Nucleus accumbens (tissue), 56 donors: Measurements from ENCODE around the gene ZNF587B.
"Not testable (repeated sequence)": the region's sequence is repeated elsewhere in the genome, so short reads cannot be mapped to it uniquely, and the experiment has no call there.

Experiments
- DNase-seq, 56 donors: peaks; one replicate each; lab custom pipeline; 2025; lab: John Stamatoyannopoulos, UW

ZNF587B gene

DNA sequence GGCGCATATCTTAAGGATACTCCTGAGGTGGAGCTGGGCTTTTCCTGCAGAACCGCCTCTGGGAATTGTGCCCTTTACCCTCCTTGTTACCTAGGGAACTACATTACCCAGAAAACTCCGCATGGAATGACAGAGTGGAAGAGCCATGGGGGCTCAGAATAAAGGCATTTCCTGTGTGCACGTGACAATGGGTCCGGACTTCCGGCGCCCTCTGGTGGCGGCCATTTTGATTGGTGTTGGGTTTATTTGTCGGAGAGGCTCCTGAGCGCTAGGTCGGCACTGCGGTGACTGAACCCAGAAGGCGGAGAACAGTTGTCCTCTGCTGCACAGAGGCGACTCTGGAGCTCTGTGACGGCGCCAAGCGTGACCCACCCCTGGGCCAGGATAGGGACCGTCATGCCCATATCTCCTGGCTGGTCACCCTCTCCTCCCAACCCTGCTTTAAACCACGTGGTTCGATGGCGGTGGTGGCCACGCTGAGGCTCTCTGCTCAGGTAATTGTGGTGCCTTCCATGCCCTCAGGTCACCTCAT lies at the start of gene ZNF587B:
Gene ZNF587B (plus strand): TSS at position 229 of the 532 bp plus-strand sequence. CDS start 230 bp downstream, at position 459.
- DNase-seq = peak in 51 of 56 donors; percentile 6 to 88 (median 50)

DNA sequence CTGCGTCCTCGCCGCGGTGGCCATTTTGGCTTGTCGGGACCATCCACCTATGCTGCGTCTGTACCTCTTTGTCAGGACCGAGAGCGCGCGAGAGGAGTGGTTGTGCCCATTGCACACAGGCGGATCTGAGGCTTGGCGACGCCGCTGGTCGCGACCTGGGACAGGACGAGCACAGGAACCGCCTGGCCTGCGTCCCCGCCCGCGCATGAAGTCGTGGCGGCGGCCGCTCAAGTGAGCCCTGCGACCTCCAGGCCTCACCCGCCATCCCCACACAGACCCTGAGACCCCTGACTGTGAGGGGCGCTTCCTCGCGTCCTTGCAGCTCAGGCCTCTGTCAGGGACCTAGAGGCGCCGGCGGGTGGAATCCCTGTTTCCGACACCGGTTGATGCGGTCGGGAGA lies 43.8 kb upstream of the ZNF587B start:
- no peak for DNase-seq

DNA sequence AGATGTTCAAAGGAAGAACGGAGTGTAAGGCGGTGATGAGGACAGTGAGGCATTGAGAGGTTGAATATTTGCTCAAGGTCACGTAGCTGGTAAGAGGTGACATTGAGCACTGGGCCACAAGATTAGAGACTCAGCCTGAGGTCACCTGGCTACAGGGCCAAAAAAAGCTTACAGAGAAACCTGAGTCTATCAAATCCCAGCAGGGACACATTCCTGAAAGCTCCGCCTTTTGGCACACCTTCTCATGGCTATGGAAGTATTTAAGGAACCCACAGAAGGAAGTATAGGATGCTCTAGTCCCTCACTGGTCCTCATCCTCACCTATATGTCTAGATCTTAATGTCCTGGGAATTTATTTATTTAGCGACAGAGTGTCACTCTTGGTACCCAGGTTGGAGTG lies 43.2 kb upstream of the ZNF587B start:
- no peak for DNase-seq

DNA sequence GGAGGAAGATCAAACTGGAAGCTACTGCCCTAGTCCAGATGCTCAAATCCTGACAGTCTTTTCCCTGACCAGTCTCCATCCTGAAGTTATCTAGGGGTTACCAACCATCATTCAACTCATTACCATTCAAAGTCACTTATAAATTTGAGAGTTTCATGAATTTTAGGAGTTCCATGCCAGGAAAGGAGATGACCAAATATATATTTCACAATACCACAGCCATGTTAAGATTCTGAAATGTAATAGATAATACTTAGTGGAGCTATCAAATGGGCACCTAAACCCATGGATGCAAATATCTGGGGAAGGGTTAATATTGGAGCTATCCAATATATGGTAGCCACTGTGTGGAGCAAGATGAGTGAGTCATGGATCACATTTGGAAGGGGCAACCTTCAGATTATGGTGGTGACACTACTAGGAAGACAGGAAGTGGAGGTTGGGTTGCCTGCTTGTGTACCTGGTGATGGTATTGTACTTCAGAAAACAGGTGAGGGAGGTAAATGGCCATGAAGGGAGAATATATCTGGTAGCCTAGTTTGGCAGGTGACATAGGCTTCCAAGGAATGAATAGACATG lies 41.9 kb upstream of the ZNF587B start:
- no peak for DNase-seq

DNA sequence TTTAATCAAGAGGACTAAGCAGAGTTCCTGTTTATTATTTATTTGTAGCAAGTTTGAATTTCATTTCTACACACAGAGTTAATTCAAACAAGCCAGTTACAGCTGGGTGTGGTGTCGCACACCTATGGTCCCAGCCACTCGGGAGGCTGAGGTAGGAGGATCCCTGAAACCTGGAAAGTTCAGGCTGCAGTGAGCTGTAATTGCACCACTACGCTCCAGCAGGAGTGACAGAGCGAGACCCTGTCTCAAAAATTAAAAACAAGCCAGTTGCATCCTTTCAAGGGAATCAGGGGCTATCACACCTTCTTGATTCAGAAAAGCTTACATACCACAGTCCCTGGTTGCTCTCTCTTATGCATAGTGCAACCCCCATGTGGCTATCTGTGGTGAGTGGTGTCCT lies 40.8 kb upstream of the ZNF587B start:
- no peak for DNase-seq

DNA sequence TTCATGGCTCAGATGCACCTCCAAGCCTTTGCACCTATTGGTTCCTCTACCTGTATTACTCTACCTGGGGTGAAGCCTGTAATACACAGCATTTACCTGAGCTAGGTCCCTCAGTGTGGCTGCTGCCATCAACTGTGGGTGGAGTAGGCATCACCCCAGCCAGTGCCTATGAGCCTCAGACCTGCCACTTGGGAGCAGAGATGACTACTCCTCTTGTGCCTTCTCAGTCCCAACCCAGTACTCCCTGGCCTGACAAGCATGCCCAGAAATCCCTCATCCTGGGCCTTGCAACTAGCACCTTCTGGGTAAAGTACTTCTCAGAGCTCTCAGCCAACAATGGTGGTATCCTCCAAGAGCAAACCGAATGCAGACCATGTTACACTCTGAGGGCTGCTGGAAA lies 33.5 kb upstream of the ZNF587B start:
- not testable (repeated sequence) for DNase-seq

DNA sequence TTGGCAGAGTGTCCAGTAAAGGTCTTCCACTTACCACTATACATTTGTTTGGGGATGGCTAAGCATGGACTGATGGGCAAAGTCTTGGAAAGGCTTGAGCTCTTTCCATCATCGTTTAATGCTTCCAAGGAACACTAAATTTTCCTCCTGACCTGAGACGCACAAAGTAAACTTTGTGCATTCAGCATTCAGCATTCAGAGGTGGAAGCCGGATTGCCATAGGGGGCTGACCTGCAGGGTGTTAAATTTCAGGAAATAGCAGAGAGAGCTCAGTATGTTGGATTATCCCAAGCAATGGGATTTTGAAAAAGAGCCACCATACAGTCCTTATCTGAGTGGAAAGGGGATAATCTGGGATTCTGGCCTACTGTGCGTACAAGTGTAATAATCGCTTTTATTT lies 29.4 kb upstream of the ZNF587B start:
- DNase-seq = no peak

DNA sequence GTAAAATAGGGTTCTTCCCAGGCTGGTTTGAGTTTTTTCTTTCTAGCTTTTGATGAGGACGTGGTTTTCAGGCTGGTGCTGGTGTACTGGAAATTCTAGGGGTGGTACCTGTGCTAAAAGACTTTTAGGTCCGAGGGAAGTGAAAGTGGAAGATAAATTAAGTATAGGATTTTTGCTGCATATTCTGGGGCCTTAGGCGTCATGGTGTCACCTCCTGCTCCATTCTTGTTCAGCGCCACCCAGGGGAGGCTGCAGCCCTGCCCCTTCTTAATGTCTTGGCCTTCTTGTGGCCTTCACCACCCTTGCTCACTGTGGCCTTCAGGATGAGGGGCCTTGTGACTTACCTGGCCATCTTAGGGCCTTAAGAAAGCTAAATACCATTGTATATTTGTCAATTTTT lies 27.8 kb upstream of the ZNF587B start:
- no peak for DNase-seq

DNA sequence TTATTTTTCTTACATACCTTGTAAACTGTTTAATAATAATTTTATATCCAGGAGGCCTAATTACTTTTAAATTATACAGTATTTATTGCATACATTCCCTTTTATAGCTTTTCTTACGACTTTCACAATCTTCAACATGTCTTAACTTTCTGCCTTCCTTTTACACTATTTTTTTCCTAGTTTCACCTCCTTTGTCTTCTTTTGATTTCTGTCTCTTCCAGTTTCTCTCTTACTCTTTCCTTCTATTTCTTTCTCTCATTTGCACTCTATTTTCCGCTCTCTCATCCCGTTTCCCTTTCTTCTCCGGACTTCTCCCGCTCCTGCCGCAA lies 26.9 kb upstream of the ZNF587B start:
- DNase-seq = no peak

DNA sequence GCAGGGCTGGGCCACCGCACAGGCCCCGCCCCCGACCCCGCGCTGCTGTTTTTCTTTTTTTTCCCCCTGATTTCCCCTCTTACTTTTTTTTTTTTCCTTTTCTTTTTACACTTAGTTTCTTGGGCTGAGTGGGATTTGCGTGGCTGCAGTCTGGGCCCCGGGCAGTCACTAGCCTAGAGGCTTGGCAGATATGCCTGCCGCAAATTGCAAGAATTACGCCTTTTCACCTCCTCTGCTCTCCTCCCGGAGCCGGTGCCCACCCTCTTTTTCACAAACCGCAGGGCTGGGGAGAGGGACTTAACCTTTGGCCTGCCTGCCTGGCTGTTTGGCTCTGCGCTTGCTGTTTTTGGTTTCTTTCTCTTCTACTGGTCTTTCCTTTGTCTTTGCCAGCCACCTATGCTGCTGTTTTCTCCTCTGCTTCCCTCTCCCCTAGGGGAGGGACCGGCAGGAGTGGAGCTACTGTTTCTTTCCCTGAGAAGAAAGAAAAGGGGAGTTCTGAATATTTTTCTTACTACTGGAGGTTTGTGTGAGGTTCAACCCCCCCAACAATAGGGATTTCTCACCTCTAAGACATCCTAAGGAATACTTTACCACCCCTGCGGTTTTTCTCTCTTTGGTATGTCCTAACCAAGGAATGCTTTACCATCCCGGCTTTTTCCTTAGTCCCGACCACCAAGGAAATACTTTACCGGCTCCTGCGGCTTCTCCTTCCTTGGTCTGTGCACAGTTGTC lies 26.3 kb upstream of the ZNF587B start:
- peak in 10 of 56 donors; percentile 2 to 16 (median 5) for DNase-seq

DNA sequence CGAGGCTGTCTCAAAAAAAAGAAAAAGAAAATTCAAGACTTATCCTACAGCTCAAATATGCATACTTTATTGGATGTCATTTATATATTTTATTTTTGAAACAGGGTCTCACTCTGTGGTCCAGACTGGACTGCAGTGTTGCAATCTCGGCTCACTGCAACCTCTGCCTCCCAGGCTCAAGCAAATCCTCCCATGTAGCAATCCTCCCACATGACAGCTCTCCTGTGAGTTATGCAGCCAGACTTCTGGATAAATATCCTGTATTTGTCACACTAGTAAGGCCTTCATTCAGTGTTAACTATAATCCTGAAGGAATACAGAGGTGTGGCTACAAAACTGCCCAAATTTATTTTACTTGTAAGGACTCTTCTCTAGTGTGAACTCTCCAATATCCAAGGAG lies 22.6 kb upstream of the ZNF587B start:
- no peak for DNase-seq

DNA sequence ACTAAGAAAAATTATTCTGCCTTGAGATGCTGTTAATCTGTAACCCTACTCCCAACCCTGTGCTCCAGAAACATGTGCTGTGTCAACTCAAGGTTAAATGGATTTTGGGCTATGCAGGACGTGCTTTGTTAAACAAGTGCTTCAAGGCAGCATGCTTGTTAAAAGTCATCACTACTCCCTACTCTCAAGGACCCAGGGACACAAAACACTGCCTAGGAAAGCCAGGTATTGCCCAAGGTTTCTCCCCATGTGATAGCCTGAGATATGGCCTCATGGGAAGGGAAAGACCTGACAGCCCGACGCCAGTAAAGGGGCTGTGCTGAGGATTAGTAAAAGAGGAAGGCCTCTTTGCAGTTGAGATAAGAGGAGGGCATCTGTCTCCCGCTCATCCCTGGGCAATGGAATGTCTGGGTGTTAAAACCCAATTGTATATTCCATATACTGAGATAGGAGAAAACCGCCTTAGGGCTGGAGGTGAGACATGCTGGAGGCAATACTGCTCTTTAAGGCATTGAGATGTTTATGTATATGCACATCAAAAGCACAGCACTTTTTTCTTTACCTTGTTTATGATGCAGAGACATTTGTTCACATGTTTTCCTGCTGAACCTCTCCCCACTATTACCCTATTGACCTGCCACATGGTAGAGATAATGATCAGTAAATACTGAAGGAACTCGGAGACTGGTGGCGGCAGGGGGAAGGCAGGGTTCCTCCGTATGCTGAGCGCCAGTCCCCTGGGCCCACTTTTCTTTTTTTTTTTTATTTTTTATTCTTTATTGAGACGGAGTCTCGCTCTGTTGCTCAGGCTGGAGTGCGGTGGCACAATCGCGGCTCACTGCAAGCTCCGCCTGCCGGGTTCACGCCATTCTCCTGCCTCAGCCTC lies 19.4 kb upstream of the ZNF587B start:
- not testable (repeated sequence) for DNase-seq

DNA sequence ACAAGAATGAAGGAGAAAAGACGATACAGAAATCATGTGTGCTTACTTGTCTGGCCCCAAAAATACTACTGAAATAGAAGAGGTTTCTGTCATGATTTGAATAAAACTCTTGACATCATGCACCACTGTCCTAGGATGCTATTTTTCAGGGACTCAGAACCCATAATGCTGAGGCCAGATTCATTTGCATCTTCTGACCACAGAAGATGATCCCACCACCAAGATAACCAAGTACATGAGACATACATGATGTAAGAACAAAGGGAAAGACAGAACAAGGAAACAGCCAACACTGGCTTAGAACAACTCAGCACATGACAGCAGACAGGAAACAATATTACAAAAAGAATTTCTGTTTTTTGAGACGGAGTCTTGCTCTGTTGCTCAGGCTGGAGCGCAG lies 17.9 kb upstream of the ZNF587B start:
- DNase-seq = no peak

DNA sequence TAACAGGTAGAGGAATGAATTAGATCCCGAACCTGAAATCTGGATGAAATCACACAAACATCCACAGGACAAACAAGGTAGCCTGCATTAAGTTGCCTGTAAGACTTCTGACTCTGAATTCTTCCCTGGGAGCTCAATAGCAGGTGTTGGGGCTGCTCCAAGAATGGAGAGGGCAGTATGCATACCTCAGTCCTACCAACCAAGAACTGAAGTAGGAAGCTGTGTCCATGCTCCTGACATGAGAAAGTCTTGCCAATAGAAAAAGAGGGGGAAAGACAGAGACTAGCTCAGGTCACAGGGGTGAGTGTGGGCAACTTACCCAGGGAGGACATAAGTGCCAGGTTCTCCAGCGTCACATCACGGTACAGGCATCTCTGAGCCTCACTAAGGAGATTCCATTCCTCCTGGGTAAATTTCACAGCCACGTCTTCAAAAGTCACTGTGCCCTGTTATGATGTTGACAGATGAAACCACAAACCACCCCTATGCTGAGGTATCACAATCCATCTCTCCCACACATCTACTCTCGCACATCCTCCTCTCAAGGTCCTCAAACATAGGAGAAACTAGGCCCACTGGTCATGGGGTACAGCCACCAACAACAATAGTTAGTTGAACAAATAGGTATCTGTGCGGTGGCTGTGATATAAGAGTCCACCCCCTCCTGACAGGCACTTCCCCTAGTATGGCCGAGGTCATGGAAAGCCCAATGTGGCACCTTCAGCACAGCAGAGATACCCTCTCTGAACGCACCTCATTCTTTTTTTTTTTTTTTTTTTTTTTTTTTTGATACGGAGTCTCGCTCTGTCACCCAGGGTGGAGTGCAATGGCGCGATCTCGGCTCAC lies 16.9 kb upstream of the ZNF587B start:
- DNase-seq = not testable (repeated sequence)

DNA sequence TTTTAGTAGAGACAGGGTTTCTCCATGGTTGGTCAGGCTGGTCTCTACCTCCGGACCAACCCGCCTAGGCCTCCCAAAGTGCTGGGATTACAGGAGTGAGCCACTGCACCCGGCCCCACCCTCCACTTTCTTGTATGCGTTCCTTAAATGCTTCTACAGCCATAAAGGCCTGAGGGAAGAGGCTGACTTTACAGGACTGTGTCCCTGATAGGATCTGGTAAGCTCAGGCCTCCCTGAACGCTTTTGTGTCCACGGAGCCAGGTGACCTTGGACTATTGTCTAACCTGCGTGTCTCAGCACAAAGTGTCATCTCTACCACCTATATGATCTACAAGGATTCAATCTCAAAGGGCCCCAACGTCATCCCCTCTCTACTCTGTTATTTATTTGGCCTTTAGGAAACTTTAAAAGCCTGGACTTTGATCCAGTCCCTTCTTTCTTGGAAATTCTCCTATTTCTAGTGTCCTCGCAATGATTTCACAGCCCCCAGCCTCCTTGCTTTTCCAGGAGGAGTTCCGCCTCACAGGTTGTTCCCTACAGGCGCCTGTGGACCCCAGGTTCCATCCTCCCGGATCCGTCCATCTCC lies 16.1 kb upstream of the ZNF587B start:
- no peak for DNase-seq

DNA sequence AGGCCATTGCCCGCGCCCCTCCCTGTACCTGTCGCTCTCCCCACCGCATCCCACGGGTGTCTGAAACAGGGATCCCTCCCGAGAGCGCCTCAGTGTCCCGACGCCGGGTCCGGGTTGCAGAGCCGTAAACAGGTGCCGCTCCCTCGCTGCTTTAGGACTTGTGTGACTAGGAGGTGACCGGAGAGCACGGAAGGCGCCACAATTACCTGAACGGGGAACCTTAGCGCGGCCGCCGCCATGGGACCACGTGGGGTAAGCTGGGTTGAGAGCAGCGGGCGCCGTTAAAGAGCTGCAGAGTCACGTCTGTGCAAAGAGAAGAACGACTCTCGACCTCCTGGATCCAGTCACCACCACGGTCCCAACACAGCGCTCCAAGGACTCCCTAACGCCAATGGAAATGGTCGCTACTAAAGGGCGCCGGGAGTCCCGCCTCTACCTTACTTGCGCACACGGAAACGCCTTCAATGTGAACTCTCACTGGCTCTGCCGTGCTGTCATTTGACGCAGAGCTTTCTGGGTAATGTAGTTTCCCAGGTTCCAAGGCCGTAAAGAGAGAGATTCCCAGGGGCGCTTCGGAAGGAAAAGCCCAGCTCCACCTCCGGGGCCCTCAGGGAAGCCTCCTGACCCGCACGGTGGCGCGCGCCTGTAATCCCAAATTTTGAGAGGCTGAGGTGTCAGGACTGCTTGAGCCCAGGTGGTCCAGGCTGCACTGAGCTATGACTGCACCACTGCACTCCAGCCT lies 15.4 kb upstream of the ZNF587B start, which contains the start of gene ZNF552:
Gene ZNF552 (minus strand): TSS at position 409 of the 742 bp plus-strand sequence. CDS start 170 bp downstream, at position 239.
- DNase-seq = peak in 55 of 56 donors; percentile 14 to 94 (median 79)

DNA sequence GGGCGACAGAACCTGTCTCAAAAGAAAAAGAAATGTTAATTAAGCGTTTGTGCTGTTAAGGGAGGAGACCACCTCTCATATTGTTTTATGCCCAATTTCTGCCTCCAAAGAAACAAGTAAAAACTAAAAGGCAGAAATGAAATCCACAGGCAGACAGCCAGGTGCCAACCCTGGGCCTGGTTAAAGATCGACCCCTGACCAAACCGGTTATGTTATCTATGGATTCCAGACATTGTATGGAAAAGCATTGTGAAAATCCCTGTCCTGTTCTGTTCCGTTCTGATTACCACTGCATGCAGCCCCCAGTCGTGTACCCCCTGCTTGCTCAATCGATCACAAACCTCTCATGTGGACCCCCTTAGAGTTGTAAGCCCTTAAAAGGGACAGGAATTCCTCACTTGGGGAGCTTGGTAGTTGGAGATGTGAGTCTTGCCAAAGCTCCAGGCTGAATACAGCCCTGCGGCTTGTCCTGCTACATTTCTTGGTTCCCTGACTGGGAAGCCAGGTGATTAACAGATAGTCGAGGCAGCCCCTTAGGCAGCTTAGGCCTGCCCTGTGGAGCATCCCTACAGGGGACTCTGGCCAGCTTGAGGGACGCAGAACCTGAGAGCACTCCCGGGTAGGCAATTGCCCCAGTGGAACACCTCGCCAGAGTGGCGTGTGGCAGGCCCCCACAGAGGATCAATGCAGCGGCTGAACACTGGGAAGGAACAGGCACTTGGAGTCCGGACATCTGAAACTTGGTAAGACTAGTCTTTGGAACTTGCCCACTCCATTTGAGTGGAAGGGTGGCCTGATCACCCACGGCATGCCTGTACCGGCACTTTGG lies 14.6 kb upstream of the ZNF587B start:
- DNase-seq = no peak

DNA sequence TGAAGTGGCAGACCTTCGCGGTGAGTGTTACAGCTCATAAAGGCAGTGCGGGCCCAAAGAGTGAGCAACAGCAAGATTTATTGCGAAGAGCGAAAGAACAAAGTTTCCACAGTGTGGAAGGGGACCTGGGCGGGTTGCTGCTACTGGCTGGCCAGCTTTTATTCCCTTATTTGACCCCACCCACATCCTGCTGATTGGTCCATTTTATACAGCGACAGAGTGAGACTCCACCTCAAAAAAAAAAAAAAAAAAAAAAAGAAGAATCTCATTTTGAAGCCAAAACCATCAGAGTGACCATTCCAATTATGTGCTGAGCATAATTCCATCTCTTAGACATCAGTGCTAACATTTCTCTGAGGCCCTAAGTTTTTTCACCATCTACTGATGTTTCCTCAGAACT lies 13.4 kb upstream of the ZNF587B start:
- DNase-seq = no peak
